Chondrocyte (in vitro differentiated cells): ENCODE measurements around the gene MAP1B. TPM values are rescaled to one million over a fixed set of nuclear protein-coding genes. Genes with fewer than 3 reads are reported as not detected.

ENCODE experiments used
- DNase-seq: peaks from one replicate; pipeline ENCODE4 v3.0.0; 2021; ENCODE audit warnings: mixed read lengths, low spot score
- H3K27ac Mint-ChIP-seq: one replicate; pipeline ENCODE4 v1.8.0; 2021; ENCODE audit warnings: mild to moderate bottlenecking, moderate library complexity, mixed read lengths; ENCODE audit not compliant: unreplicated experiment
- H3K27me3 Mint-ChIP-seq: 2 replicates; pipeline ENCODE4 v1.8.0; 2021; ENCODE audit warnings: low read depth, mixed read lengths
- H3K36me3 Mint-ChIP-seq: 2 replicates; pipeline ENCODE4 v1.8.0; 2021; ENCODE audit warnings: low read depth, mixed read lengths
- H3K4me1 Mint-ChIP-seq: 2 replicates; pipeline ENCODE4 v1.8.0; 2021; ENCODE audit warnings: low read depth, mild to moderate bottlenecking, mixed read lengths
- H3K4me3 Mint-ChIP-seq: one replicate; pipeline ENCODE4 v1.8.0; 2021; ENCODE audit warnings: mild to moderate bottlenecking, moderate library complexity, mixed read lengths; ENCODE audit not compliant: unreplicated experiment
- H3K9me3 Mint-ChIP-seq: 2 replicates; pipeline ENCODE4 v1.8.0; 2021; ENCODE audit warnings: low read depth, mixed read lengths
- total RNA-seq: library from RNA; stranded (reverse); gene quantifications from 3 replicates; pipeline ENCODE4 v1.2.1, GENCODE V29; 2021
- TF ChIP-seq, protein P1 (sequence below): fragments of 200-600 bp; sonication (generic); IDR thresholded peaks from 2 replicates; pipeline ENCODE4 v1.5.0; 2021; ENCODE audit warnings: antibody characterized with exemption, mild to moderate bottlenecking, moderate library complexity

MAP1B gene
- total RNA-seq, 1 donor from 2014 or later = 411 TPM

DNA sequence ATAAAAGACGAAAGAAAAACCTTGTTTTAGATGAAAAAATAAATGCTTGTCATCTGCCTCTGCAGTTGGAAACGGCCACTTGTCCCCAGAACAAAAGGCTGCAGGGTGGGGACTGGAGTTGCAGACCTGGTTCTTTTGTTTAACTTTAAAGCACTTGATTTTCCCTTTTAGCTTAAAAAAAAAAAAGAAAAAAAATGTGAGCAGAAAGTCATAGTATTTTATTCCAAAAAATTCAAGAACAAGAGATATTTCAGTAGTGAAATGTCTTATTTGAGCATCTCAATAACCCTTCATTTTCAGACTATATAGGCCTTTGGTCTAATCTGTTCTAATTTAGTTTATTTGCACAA is 1.8 kb downstream of the MAP1B start:
- no peak for DNase-seq
- H3K4me1 Mint-ChIP-seq = peaks cover 53% of the 10 kb centered on the region
- peaks cover 11% of the 10 kb centered on the region for H3K36me3 Mint-ChIP-seq
- H3K4me3 Mint-ChIP-seq = peak overlapping the region; percentile 97
- H3K9me3 Mint-ChIP-seq = peaks cover 4% of the 10 kb centered on the region
- no peaks in the 10 kb centered on the region for H3K27me3 Mint-ChIP-seq
- TF ChIP-seq, protein P1, sequence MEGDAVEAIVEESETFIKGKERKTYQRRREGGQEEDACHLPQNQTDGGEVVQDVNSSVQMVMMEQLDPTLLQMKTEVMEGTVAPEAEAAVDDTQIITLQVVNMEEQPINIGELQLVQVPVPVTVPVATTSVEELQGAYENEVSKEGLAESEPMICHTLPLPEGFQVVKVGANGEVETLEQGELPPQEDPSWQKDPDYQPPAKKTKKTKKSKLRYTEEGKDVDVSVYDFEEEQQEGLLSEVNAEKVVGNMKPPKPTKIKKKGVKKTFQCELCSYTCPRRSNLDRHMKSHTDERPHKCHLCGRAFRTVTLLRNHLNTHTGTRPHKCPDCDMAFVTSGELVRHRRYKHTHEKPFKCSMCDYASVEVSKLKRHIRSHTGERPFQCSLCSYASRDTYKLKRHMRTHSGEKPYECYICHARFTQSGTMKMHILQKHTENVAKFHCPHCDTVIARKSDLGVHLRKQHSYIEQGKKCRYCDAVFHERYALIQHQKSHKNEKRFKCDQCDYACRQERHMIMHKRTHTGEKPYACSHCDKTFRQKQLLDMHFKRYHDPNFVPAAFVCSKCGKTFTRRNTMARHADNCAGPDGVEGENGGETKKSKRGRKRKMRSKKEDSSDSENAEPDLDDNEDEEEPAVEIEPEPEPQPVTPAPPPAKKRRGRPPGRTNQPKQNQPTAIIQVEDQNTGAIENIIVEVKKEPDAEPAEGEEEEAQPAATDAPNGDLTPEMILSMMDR = no peak
- peak overlapping the region; percentile 80 for H3K27ac Mint-ChIP-seq

DNA sequence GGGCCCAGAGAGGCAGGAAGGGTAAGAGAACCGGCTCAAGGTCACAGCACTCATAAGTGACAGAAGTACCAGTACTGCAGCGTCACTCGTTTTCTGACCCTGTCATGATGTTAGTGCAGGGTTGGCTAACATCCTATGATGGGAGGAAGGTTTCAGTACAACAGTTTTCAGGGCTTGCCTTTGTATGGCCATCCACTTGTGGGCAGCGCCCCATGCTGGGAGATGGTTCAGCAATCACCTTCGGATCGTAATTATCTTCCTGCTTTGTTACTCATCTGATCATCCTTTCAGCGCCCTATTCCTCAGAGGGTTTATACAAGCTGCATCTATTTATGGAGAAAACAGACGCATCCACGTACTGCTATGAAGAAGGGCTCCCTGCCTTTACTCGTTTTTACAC is 2.4 kb downstream of the MAP1B start:
- Mint-ChIP-seq H3K27ac (peak overlapping the region; percentile 80), H3K9me3 (no peaks in the 10 kb centered on the region), H3K36me3 (peaks cover 11% of the 10 kb centered on the region), H3K27me3 (no peaks in the 10 kb centered on the region), H3K4me1 (peaks cover 58% of the 10 kb centered on the region), H3K4me3 (peak overlapping the region; percentile 97)
- DNase-seq = no peak
- TF ChIP-seq, protein P1 = peak; percentile 62

DNA sequence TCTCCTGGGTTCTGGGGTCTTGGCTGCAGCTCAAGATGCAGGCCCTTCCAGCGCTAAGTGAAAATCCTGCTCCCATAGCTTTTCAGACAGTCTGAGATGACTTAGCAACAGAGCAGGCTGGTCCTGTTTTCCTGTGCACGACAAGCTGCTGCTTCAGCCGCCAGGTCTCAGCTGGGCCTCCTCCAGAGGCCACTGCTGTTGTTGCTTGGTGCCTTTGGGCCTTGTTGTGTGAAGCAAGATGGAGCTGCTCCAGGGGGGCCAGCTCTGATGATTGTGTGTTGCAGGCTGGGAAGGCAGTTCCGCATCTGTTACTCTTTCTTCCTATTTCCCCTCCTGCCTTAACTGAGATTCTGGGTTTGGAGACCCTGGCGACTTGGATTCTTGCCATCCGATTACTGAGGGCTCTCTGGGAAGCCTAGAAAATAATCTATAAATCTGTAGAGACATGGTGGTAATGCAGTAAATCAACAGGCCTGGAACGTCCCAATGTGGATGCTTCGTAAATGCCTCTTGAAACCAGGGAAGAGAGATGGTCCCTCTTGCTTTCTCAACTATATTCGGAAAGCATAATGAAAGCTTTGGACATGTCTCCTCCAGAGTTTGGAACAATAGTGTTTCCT is 3.2 kb downstream of the MAP1B start:
- peak overlapping the region; percentile 80 for H3K27ac Mint-ChIP-seq
- H3K27me3 Mint-ChIP-seq = no peaks in the 10 kb centered on the region
- TF ChIP-seq, protein P1 = no peak
- H3K4me1 Mint-ChIP-seq = peaks cover 66% of the 10 kb centered on the region
- peaks cover 13% of the 10 kb centered on the region for H3K36me3 Mint-ChIP-seq
- DNase-seq = no peak
- peak overlapping the region; percentile 97 for H3K4me3 Mint-ChIP-seq
- no peaks in the 10 kb centered on the region for H3K9me3 Mint-ChIP-seq

DNA sequence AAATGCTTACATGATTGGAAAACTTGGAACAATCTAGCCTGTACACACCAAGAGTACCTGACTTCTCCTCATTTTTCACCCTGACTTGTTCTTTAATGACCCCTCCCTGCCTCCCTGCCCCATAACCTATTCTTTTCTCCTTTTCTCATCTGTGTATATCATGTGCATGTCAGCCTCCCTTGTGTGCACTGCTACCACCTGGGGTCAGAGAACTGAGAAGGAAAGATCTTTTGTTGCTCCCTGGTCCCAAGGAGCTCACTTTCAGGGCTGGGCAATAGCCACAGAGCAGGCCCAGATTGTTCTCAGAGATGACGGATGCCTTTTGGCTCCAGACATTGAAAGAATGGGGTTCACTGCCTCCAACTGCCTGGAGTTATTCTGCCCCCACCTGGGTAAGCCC is 5.1 kb downstream of the MAP1B start:
- peak overlapping the region; percentile 60 for H3K4me3 Mint-ChIP-seq
- TF ChIP-seq, protein P1 = no peak
- no peaks in the 10 kb centered on the region for H3K27me3 Mint-ChIP-seq
- H3K9me3 Mint-ChIP-seq = no peaks in the 10 kb centered on the region
- DNase-seq = no peak
- H3K36me3 Mint-ChIP-seq = peaks cover 29% of the 10 kb centered on the region
- peaks cover 67% of the 10 kb centered on the region for H3K4me1 Mint-ChIP-seq
- H3K27ac Mint-ChIP-seq = peak overlapping the region; percentile 80

DNA sequence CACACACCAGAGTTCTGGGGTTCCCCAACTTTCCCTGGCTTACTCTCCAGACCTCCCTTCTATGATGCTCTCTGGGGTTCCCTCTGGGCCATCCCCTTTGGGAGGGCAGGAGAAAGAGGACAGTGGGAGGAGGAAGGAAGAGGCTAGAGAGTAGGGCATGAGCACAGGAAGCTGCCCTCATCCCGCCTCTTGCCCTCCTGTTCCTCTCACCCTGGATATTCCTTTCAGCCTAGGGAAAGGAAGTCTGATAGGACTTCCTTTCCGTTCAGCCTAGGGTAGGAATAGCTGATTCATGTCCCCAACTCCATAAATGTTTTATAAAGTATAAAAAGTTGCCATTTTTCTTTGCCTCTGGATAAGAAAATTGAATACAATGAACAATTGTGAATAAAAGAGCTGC is 7.4 kb downstream of the MAP1B start:
- no peaks in the 10 kb centered on the region for H3K9me3 Mint-ChIP-seq
- H3K4me1 Mint-ChIP-seq = peaks cover 66% of the 10 kb centered on the region
- no peaks in the 10 kb centered on the region for H3K27me3 Mint-ChIP-seq
- H3K36me3 Mint-ChIP-seq = peaks cover 45% of the 10 kb centered on the region
- no peak for DNase-seq
- no peak overlapping the region for H3K4me3 Mint-ChIP-seq
- TF ChIP-seq, protein P1 = no peak
- H3K27ac Mint-ChIP-seq = peak overlapping the region; percentile 65
